H7 (cell line): ENCODE measurements around the gene HYOU1. TPM values are rescaled to one million over a fixed set of nuclear protein-coding genes. Genes with fewer than 3 reads are reported as not detected.
"Not testable (repeated sequence)": the region's sequence is repeated elsewhere in the genome, so short reads cannot be mapped to it uniquely, and the experiment has no call there.

Experiments used
- DNase-seq: peaks from one replicate; pipeline ENCODE4 v3.0.0; 2012
- H3K27me3 ChIP-seq: 2 replicates; pipeline ENCODE4 v1.6.0; 2011; ENCODE audit warnings: mild to moderate bottlenecking, low read length; ENCODE audit not compliant: control insufficient read depth, insufficient read depth
- H3K36me3 ChIP-seq: replicated peaks from 2 replicates; pipeline ENCODE4 v1.5.1; 2011; ENCODE audit warnings: low read length; ENCODE audit not compliant: control insufficient read depth, insufficient read depth
- H3K4me3 ChIP-seq: 2 replicates; pipeline ENCODE4 v1.5.1; 2011; ENCODE audit warnings: low read depth, mild to moderate bottlenecking, control low read depth, low read length, moderate library complexity; ENCODE audit not compliant: insufficient read depth
- total RNA-seq: library from RNA; depleted of rRNA; stranded (reverse); fragments of >200 nt; shearing (Covaris generic); gene quantifications from 2 replicates; pipeline ENCODE4 v1.2.3, GENCODE V29; 2014

Gene HYOU1
- total RNA-seq, 1 experiment from 2014 or later, result 200 TPM

DNA sequence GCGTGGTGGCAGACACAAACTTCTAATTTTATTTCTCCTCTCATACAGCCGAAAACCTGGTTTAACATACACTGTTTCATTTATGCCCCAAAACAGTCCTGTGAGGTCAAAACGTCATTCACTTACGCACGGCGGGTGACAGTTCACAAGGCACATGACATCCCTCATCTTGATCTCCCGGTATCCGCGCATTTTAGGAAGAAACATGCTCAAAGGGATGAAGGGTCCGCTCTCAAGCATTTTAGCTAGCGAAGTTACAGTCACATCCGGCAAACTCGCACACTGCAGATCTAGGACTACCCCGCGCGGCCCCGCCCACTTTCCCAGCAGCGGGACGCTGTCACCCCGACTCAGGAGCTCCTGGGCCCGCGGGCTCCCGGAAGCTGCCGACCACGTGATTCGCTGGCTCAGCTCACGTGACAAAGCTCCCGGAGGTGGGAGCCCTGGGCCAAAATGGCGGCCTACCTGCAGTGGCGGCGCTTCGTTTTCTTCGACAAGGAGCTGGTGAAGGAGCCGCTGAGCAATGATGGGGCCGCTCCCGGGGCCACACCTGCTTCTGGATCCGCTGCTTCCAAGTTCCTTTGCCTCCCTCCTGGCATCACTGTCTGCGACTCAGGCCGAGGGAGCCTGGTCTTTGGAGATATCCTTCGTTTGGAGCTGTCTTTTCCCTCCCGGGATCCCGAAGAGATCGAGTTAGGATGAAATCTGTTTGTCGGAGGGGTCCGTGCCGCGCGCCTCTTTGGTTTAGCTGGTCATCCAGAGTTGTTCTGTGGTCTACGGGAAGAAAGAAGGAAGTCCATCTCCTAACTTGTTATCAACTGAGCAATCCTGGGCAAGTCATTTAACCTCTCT, 10.6 kb upstream of the HYOU1 start, which contains the start of gene VPS11:
Gene VPS11, plus strand, starts transcription at position 448 of the 852 bp plus-strand sequence. Its CDS starts 6 bp downstream, at position 454.
- Histone ChIP-seq H3K27me3 (no peaks in the 10 kb centered on the region), H3K4me3 (peak within 1 kb of the TSS; percentile 91), H3K36me3 (peaks cover 4% of the 10 kb centered on the region; the same call in 1 of the 2 replicates)
- DNase-seq, result peak; percentile 99

GRCh38 chr11:119065369-119065768, 8.4 kb upstream of the HYOU1 start:
- peaks cover 2% of the 10 kb centered on the region; the same call in 1 of the 2 replicates for H3K36me3 ChIP-seq
- no peak overlapping the region for H3K4me3 ChIP-seq
- peak; percentile 71 for DNase-seq
- H3K27me3 ChIP-seq, result no peaks in the 10 kb centered on the region

GRCh38 chr11:119062779-119063178, 5.8 kb upstream of the HYOU1 start:
- DNase-seq, result no peak

DNA sequence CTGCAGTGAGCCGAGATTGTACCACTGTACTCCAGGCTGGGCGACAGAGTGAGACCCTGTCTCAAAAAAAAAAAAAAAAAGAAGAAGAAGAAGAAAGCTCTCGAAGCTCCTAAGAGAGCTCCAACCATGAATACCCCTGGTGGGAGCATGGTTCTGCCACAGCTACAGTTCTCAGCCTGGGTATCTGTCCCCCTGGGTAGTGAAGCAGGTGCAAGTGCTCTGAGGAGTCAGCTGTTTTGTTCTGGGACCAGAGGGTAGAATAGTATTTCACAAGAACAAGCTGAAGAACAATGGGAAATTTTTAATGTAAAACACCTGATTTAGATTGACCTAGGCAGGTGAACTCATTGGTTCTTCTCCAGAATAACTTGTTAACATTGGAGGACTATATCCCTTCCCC, 4.3 kb upstream of the HYOU1 start:
- Histone ChIP-seq H3K27me3 (no peaks in the 10 kb centered on the region), H3K36me3 (no peaks in the 10 kb centered on the region), H3K4me3 (no peak overlapping the region)
- no peak for DNase-seq

More at GRCh38 chr11:119062779-119063178, 5.8 kb upstream of the HYOU1 start:
- H3K36me3 ChIP-seq, result no peaks in the 10 kb centered on the region
- H3K4me3 ChIP-seq, result no peak overlapping the region
- H3K27me3 ChIP-seq, result no peaks in the 10 kb centered on the region

GRCh38 chr11:119059128-119059527, 2.1 kb upstream of the HYOU1 start:
- not testable (repeated sequence) for DNase-seq, H3K27me3 ChIP-seq, H3K4me3 ChIP-seq
- peaks cover 14% of the 10 kb centered on the region for H3K36me3 ChIP-seq

- Histone ChIP-seq H3K27me3 (no peaks in the 10 kb centered on the region), H3K4me3 (peak overlapping the region; percentile 83), H3K36me3 (peaks cover 37% of the 10 kb centered on the region)
- peak; percentile 92 for DNase-seq
Observed at GRCh38 chr11:119056421-119056999, 495 bp downstream of the HYOU1 start.

- H3K4me3 ChIP-seq, result peak overlapping the region; percentile 83
- peak; percentile 50 for DNase-seq
- H3K36me3 ChIP-seq, result peaks cover 43% of the 10 kb centered on the region
- no peaks in the 10 kb centered on the region for H3K27me3 ChIP-seq
Observed at GRCh38 chr11:119055901-119056300, 1.1 kb downstream of the HYOU1 start.

GRCh38 chr11:119054418-119054817, 2.6 kb downstream of the HYOU1 start:
- peaks cover 48% of the 10 kb centered on the region for H3K36me3 ChIP-seq
- H3K4me3 ChIP-seq, result no peak overlapping the region
- H3K27me3 ChIP-seq, result no peaks in the 10 kb centered on the region
- DNase-seq, result no peak

DNA sequence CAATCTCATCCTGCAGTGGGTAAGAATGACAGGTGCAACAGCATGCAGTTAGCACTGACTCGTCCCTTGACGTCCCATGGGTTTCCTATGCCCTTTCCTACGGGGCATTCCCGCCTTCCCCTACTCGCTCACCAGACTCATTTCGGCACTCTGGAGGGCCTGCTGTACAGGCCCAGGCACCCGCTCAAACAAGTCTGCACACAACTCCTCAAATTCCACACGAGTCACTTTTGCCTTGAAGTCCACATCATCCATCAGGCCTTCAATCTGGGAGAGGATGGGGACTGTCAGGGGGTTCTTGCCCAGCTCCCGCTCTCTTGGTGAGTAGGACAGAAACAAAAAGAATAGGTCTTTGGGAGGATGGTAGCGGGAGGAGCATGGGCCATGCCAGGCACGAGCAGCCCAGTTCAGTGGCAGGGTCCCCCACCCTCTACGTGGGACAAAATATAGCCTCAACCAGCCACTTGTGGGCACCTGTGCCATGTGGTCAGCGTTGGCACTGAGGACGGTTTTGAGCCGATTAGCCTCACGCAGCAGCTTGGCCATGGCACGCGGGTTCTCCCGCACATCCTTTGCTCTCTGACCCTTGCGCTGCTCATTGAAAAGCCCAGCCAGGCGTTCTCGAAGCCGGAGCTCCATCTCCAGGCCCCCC, 4.7 kb downstream of the HYOU1 start:
- peaks cover 66% of the 10 kb centered on the region for H3K36me3 ChIP-seq
- DNase-seq, result no peak

GRCh38 chr11:119051440-119052162, 5.4 kb downstream of the HYOU1 start:
- H3K27me3 ChIP-seq, result no peaks in the 10 kb centered on the region
- H3K36me3 ChIP-seq, result peaks cover 69% of the 10 kb centered on the region
- no peak overlapping the region for H3K4me3 ChIP-seq
- no peak for DNase-seq

More for the DNA sequence above, 4.7 kb downstream of the HYOU1 start:
- Histone ChIP-seq H3K27me3 (no peaks in the 10 kb centered on the region), H3K4me3 (no peak overlapping the region)

GRCh38 chr11:119049081-119049480, 7.9 kb downstream of the HYOU1 start:
- Histone ChIP-seq H3K36me3 (peaks cover 67% of the 10 kb centered on the region), H3K27me3 (no peaks in the 10 kb centered on the region), H3K4me3 (no peak overlapping the region)
- DNase-seq, result no peak

GRCh38 chr11:119048644-119049043, 8.4 kb downstream of the HYOU1 start:
- DNase-seq, result no peak
- Histone ChIP-seq H3K27me3 (no peaks in the 10 kb centered on the region), H3K4me3 (no peak overlapping the region), H3K36me3 (peaks cover 63% of the 10 kb centered on the region)

DNA sequence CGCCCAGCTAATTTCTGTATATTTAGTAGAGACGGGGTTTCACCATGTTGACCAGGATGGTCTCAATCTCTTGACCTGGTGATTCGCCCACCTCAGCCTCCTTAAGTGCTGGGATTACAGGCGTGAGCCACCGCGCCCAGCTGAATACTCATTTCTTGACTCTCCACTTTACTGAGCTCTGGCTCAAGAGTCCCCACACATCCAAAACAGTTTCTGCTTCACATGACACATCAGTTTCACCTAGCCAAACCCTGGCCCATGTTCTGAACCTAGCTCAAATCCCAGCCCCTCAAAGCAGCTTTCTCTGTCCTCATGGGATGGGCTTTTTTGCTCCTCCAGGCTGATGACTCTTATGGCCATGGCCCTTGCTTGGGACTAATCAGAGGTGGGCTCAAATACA, 9.8 kb downstream of the HYOU1 start:
- peaks cover 52% of the 10 kb centered on the region for H3K36me3 ChIP-seq
- H3K4me3 ChIP-seq, result no peak overlapping the region
- no peak for DNase-seq
- H3K27me3 ChIP-seq, result no peaks in the 10 kb centered on the region

GRCh38 chr11:119046489-119046888, 10.5 kb downstream of the HYOU1 start:
- Histone ChIP-seq H3K36me3 (peaks cover 44% of the 10 kb centered on the region), H3K4me3 (no peak overlapping the region), H3K27me3 (no peaks in the 10 kb centered on the region)
- no peak for DNase-seq
